ENCODE results near the gene AQP12B. TPM values are rescaled to one million over a fixed set of nuclear protein-coding genes. Genes with fewer than 3 reads are reported as not detected.

AQP12B gene
- polyA plus RNA-seq, 1 donor from 2014 or later: not detected

GRCh38 chr2:240638512-240639160, 44.0 kb downstream of the AQP12B start:
- Histone ChIP-seq H3K27me3 (ENCODE audit: insufficient read depth, low read depth, low read length) (peaks cover 2% of the 10 kb centered on the region), H3K4me3 (ENCODE audit: low read length) (no peak overlapping the region), H3K9ac (ENCODE audit: low read length) (no peak overlapping the region), H3F3A (ENCODE audit: insufficient read depth, low read length, poor library complexity, severe bottlenecking) (no peaks in the 10 kb centered on the region), H3K9me3 (ENCODE audit: low read length) (no peaks in the 10 kb centered on the region), H3K79me2 (replicated peaks; ENCODE audit: insufficient read depth, low read length) (no peaks in the 10 kb centered on the region), H3K4me2 (ENCODE audit: low read length) (no peak overlapping the region), H3K9me2 (ENCODE audit: insufficient read depth, low read length) (no peaks in the 10 kb centered on the region), H3K36me3 (ENCODE audit: insufficient read depth, low read length) (no peaks in the 10 kb centered on the region), H4K20me1 (ENCODE audit: insufficient read depth) (no peaks in the 10 kb centered on the region), H2AFZ (ENCODE audit: low read depth, low read length) (no peak overlapping the region), H3K27ac (ENCODE audit: low read length) (no peak overlapping the region)
- TF ChIP-seq MXI1 (conservative IDR thresholded peaks at IDR 0.05; ENCODE audit: poor library complexity, severe bottlenecking): no peak
- no peak for TF ChIP-seq TAF1 (IDR thresholded peaks at IDR 0.05; ENCODE audit: low read depth)
- TF ChIP-seq RAD21 (conservative IDR thresholded peaks at IDR 0.05): no peak

GRCh38 chr2:240637901-240638345, 44.8 kb downstream of the AQP12B start:
- no peaks in the 10 kb centered on the region for H4K20me1 ChIP-seq (ENCODE audit: insufficient read depth)
- H3K9ac ChIP-seq (ENCODE audit: low read length): no peak overlapping the region
- no peaks in the 10 kb centered on the region for H3K9me3 ChIP-seq (ENCODE audit: low read length)
- no peaks in the 10 kb centered on the region for H3K9me2 ChIP-seq (ENCODE audit: insufficient read depth, low read length)
- no peak overlapping the region for H2AFZ ChIP-seq (ENCODE audit: low read depth, low read length)
- no peaks in the 10 kb centered on the region for H3K79me2 ChIP-seq (replicated peaks; ENCODE audit: insufficient read depth, low read length)
- H3K4me2 ChIP-seq (ENCODE audit: low read length): no peak overlapping the region
- no peak overlapping the region for H3K27ac ChIP-seq (ENCODE audit: low read length)
- H3K27me3 ChIP-seq (ENCODE audit: insufficient read depth, low read depth, low read length): peaks cover 2% of the 10 kb centered on the region
- no peak for TF ChIP-seq SMC3 (conservative IDR thresholded peaks at IDR 0.05; ENCODE audit: poor library complexity)
- TF ChIP-seq CTCF (IDR thresholded peaks at IDR 0.05; ENCODE audit: poor library complexity, severe bottlenecking): no peak
- TF ChIP-seq EZH2 (IDR thresholded peaks at IDR 0.05; ENCODE audit: borderline replicate concordance, insufficient read depth, low read length, poor library complexity, severe bottlenecking): no peak
- TF ChIP-seq EP300 (conservative IDR thresholded peaks at IDR 0.05; ENCODE audit: poor library complexity, severe bottlenecking): no peak
- no peak for TF ChIP-seq POLR2AphosphoS5 (IDR thresholded peaks at IDR 0.05)
- TF ChIP-seq TAF1 (IDR thresholded peaks at IDR 0.05; ENCODE audit: low read depth): no peak
- H3F3A ChIP-seq (ENCODE audit: insufficient read depth, low read length, poor library complexity, severe bottlenecking): no peaks in the 10 kb centered on the region
- no peak overlapping the region for H3K4me3 ChIP-seq (ENCODE audit: low read length)
- H3K36me3 ChIP-seq (ENCODE audit: insufficient read depth, low read length): no peaks in the 10 kb centered on the region

GRCh38 chr2:240637116-240637900, 45.4 kb downstream of the AQP12B start:
- no peak overlapping the region for H3K27ac ChIP-seq (ENCODE audit: low read length)
- H3K36me3 ChIP-seq (ENCODE audit: insufficient read depth, low read length): no peaks in the 10 kb centered on the region
- H3K4me3 ChIP-seq (ENCODE audit: low read length): no peak overlapping the region
- H3K9ac ChIP-seq (ENCODE audit: low read length): no peak overlapping the region
- H3K27me3 ChIP-seq (ENCODE audit: insufficient read depth, low read depth, low read length): peaks cover 2% of the 10 kb centered on the region
- TF ChIP-seq TAF1 (IDR thresholded peaks at IDR 0.05; ENCODE audit: low read depth): no peak
- no peak for TF ChIP-seq RAD21 (conservative IDR thresholded peaks at IDR 0.05)
- TF ChIP-seq MXI1 (conservative IDR thresholded peaks at IDR 0.05; ENCODE audit: poor library complexity, severe bottlenecking): no peak
- no peak for TF ChIP-seq EP300 (conservative IDR thresholded peaks at IDR 0.05; ENCODE audit: poor library complexity, severe bottlenecking)
- no peaks in the 10 kb centered on the region for H3F3A ChIP-seq (ENCODE audit: insufficient read depth, low read length, poor library complexity, severe bottlenecking)
- H3K9me3 ChIP-seq (ENCODE audit: low read length): no peaks in the 10 kb centered on the region
- H2AFZ ChIP-seq (ENCODE audit: low read depth, low read length): no peak overlapping the region
- H4K20me1 ChIP-seq (ENCODE audit: insufficient read depth): no peaks in the 10 kb centered on the region
- no peak overlapping the region for H3K4me2 ChIP-seq (ENCODE audit: low read length)
- H3K79me2 ChIP-seq (replicated peaks; ENCODE audit: insufficient read depth, low read length): no peaks in the 10 kb centered on the region
- H3K9me2 ChIP-seq (ENCODE audit: insufficient read depth, low read length): no peaks in the 10 kb centered on the region
